ENCODE results near the gene ALDH1A1. TPM values are rescaled to one million over a fixed set of nuclear protein-coding genes. Genes with fewer than 3 reads are reported as not detected.

The ALDH1A1 gene
- total RNA-seq, 3 donors from 2014 or later (not counting 1 experiment from before 2014, with no cell fraction given) = 0.57 to 1.7 TPM; not detected in 1

DNA sequence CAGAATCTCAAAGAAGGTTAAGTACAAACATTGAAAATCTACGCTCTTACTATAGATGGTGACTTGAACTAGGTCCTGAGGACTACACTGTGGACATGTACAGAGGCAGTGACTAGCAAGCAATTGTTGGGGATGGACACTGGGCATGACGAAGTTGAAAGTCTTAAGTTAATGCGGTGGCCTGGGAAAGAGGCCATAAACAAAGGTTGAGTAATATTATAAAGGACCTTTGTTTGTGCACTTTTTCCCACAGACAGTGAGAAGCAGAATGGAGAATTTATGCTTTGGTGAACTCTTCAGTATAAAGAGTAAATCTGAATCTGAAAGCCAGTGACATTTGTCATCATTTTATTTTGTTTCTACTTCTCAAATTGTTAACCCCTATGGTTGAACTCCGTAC, 15.3 kb downstream of the ALDH1A1 start:
- WGBS (ENCODE audit: insufficient coverage) = 91% methylated on average over 4 of the region's 4 CpGs
- no peak for ATAC-seq

DNA sequence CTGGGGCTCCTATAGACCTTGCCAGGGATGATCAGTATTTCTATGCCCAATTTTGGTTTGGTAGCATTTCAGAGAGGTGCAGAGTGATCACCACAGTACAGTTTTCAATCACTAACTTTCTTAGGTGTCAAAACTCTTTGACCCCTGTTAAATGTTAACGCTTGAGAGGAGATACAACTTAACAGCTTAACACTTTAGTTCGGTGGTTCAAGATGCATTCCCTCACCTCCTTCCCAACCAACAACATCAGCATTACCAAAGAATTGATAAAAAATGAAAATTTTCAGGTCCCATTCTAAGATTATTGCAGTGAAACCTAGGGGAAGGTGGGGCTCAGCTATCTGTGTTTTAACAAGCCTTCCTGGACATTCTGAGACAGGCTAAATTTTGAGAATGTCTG, 16.2 kb downstream of the ALDH1A1 start:
- no peak overlapping the region for H3K4me3 Mint-ChIP-seq
- TF ChIP-seq, protein P1, sequence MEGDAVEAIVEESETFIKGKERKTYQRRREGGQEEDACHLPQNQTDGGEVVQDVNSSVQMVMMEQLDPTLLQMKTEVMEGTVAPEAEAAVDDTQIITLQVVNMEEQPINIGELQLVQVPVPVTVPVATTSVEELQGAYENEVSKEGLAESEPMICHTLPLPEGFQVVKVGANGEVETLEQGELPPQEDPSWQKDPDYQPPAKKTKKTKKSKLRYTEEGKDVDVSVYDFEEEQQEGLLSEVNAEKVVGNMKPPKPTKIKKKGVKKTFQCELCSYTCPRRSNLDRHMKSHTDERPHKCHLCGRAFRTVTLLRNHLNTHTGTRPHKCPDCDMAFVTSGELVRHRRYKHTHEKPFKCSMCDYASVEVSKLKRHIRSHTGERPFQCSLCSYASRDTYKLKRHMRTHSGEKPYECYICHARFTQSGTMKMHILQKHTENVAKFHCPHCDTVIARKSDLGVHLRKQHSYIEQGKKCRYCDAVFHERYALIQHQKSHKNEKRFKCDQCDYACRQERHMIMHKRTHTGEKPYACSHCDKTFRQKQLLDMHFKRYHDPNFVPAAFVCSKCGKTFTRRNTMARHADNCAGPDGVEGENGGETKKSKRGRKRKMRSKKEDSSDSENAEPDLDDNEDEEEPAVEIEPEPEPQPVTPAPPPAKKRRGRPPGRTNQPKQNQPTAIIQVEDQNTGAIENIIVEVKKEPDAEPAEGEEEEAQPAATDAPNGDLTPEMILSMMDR (IDR thresholded peaks at IDR 0.05) = no peak
- no peak overlapping the region for H3K27ac Mint-ChIP-seq
- Histone ChIP-seq H3K9me3 (ENCODE audit: control insufficient read depth, insufficient read depth, low read length) (no peaks in the 10 kb centered on the region), H3K27me3 (ENCODE audit: control insufficient read depth, insufficient read depth, low read length) (no peaks in the 10 kb centered on the region), H3K27ac (ENCODE audit: low read length) (no peak overlapping the region), H3K4me3 (ENCODE audit: low read length) (no peak overlapping the region), H3K4me1 (ENCODE audit: control insufficient read depth, insufficient read depth, low read length) (no peaks in the 10 kb centered on the region), H3K36me3 (ENCODE audit: control insufficient read depth, insufficient read depth, low read length) (no peaks in the 10 kb centered on the region)
- peaks cover 4 to 7% of the 10 kb centered on the region in 2 donors for H3K27me3 Mint-ChIP-seq (ENCODE audit: low read depth in 2 of 2)
- no peaks in the 10 kb centered on the region for H3K9me3 Mint-ChIP-seq
- intact Hi-C loops (cut with micrococcal nuclease) = no loop called here
- 97% methylated on average over 2 of the region's 2 CpGs for WGBS (ENCODE audit: insufficient coverage)
- no peaks in the 10 kb centered on the region for H3K4me1 Mint-ChIP-seq
- DNase-seq (no peak), ATAC-seq (no peak)
- no peaks in the 10 kb centered on the region for H3K36me3 Mint-ChIP-seq

More for the DNA sequence above, 15.3 kb downstream of the ALDH1A1 start:
- H3K9me3 Mint-ChIP-seq = no peaks in the 10 kb centered on the region
- TF ChIP-seq, protein P1 (IDR thresholded peaks at IDR 0.05) = no peak
- no peak for DNase-seq
- no peaks in the 10 kb centered on the region for H3K36me3 ChIP-seq (ENCODE audit: control insufficient read depth, insufficient read depth, low read length)
- no peaks in the 10 kb centered on the region for H3K4me1 Mint-ChIP-seq
- no peaks in the 10 kb centered on the region for H3K27me3 ChIP-seq (ENCODE audit: control insufficient read depth, insufficient read depth, low read length)
- H3K27me3 Mint-ChIP-seq (ENCODE audit: low read depth in 2 of 2) = peaks cover 10% of the 10 kb centered on the region in 2 donors
- H3K27ac Mint-ChIP-seq = no peak overlapping the region
- H3K4me3 Mint-ChIP-seq = no peak overlapping the region
- no peaks in the 10 kb centered on the region for H3K36me3 Mint-ChIP-seq
- H3K9me3 ChIP-seq (ENCODE audit: control insufficient read depth, insufficient read depth, low read length) = no peaks in the 10 kb centered on the region
- H3K27ac ChIP-seq (ENCODE audit: low read length) = no peak overlapping the region
- H3K4me1 ChIP-seq (ENCODE audit: control insufficient read depth, insufficient read depth, low read length) = no peaks in the 10 kb centered on the region
- intact Hi-C loops (cut with micrococcal nuclease) = no loop called here
- H3K4me3 ChIP-seq (ENCODE audit: low read length) = no peak overlapping the region

DNA sequence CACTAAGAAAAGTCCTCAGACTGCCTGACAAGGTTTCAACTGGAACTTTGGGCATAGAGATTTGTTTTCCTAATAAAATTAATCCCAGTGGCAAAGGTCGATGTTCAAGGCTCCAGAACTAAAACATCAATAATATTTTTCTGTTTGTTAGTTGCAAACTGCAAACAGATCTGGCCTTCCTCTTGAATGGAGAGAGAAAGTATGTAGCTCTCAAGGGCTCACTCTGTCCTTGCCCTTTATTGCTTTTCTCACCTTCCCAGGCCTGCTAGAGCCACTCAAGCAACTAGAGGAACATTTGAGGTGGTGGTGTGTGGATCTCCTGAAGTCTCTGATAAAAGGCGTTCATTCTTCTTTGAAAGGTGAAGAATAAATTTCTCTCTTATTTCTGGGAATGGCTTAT, 16.6 kb downstream of the ALDH1A1 start:
- no peak overlapping the region for H3K27ac Mint-ChIP-seq

DNA sequence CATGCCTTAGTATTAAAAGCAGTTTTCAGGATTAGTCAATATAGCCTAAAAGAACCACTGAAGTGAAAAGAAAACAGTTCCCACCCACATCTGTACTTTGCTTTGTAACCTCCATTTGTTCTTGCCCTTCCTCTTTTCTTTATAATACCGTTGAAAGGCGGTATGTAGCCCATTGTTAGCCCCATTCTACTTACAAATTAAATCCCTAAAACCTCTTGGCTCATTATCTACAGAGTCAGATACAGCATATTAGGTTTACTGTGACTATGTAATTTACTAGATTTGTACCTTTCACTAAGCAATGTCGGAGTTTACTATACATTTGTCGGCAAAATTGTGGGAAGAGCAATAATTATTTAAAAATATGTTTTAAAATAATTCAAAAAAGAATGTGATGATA, 17.3 kb downstream of the ALDH1A1 start:
- H3K27ac ChIP-seq (ENCODE audit: low read length) = no peak overlapping the region
- H3K27me3 ChIP-seq (ENCODE audit: control insufficient read depth, insufficient read depth, low read length) = no peaks in the 10 kb centered on the region
- DNase-seq = no peak
- Mint-ChIP-seq H3K27ac (no peak overlapping the region), H3K4me1 (no peaks in the 10 kb centered on the region), H3K36me3 (no peaks in the 10 kb centered on the region), H3K27me3 (ENCODE audit: low read depth in 2 of 2) (peaks cover 0 to 8% of the 10 kb centered on the region in 2 donors), H3K4me3 (no peak overlapping the region), H3K9me3 (no peaks in the 10 kb centered on the region)
- WGBS (ENCODE audit: insufficient coverage) = 100% methylated on average over 2 of the region's 4 CpGs
- no peaks in the 10 kb centered on the region for H3K4me1 ChIP-seq (ENCODE audit: control insufficient read depth, insufficient read depth, low read length)
- no peak for ATAC-seq
- intact Hi-C loops (cut with micrococcal nuclease) = no loop called here
- H3K4me3 ChIP-seq (ENCODE audit: low read length) = no peak overlapping the region
- no peaks in the 10 kb centered on the region for H3K9me3 ChIP-seq (ENCODE audit: control insufficient read depth, insufficient read depth, low read length)
- TF ChIP-seq, protein P1 (IDR thresholded peaks at IDR 0.05) = no peak
- no peaks in the 10 kb centered on the region for H3K36me3 ChIP-seq (ENCODE audit: control insufficient read depth, insufficient read depth, low read length)

More for the DNA sequence above, 16.6 kb downstream of the ALDH1A1 start:
- Mint-ChIP-seq H3K4me1 (no peaks in the 10 kb centered on the region), H3K27me3 (ENCODE audit: low read depth in 2 of 2) (peaks cover 0 to 7% of the 10 kb centered on the region in 2 donors), H3K9me3 (no peaks in the 10 kb centered on the region), H3K36me3 (no peaks in the 10 kb centered on the region), H3K4me3 (no peak overlapping the region)
- no peaks in the 10 kb centered on the region for H3K9me3 ChIP-seq (ENCODE audit: control insufficient read depth, insufficient read depth, low read length)
- H3K4me1 ChIP-seq (ENCODE audit: control insufficient read depth, insufficient read depth, low read length) = no peaks in the 10 kb centered on the region
- H3K27me3 ChIP-seq (ENCODE audit: control insufficient read depth, insufficient read depth, low read length) = no peaks in the 10 kb centered on the region
- no peak overlapping the region for H3K4me3 ChIP-seq (ENCODE audit: low read length)
- ATAC-seq = no peak
- 70% methylated on average over 2 of the region's 2 CpGs for WGBS (ENCODE audit: insufficient coverage)
- intact Hi-C loops (cut with micrococcal nuclease) = no loop called here
- H3K27ac ChIP-seq (ENCODE audit: low read length) = no peak overlapping the region
- no peaks in the 10 kb centered on the region for H3K36me3 ChIP-seq (ENCODE audit: control insufficient read depth, insufficient read depth, low read length)
- TF ChIP-seq, protein P1 (IDR thresholded peaks at IDR 0.05) = no peak
- no peak for DNase-seq

Measured in natural killer cell (primary cell).